HEK293 (cell line): ENCODE measurements around the gene TMEM45A.

Experiments
- CTCF ChIA-PET: fragments of 350-600 bp; formaldehyde crosslinking; extraction: SDS; loops from one replicate; lab custom pipeline; 2021; ENCODE audit warnings: antibody characterized with exemption; lab: Yijun Ruan, JAX
- POLR2A ChIA-PET: fragments of 300-600 bp; formaldehyde crosslinking; extraction: SDS; loops from one replicate; lab custom pipeline; 2020; ENCODE audit warnings: antibody characterized with exemption, inconsistent platforms; lab: Yijun Ruan, JAX
- H3K27ac ChIP-seq: fragments of 200-500 bp; sonication (Bioruptor generic); 2 replicates; pipeline ENCODE4 v1.5.1; 2014; ENCODE audit warnings: low read depth, low read length, control low read depth, inconsistent platforms; ENCODE audit errors: extremely low read depth
- H3K36me3 ChIP-seq, 2 experiments: fragments of 200-500 bp in 1 of 2; sonication (Bioruptor generic) in 1 of 2; 1 replicate in 1 of 2; 2 replicates in 1 of 2; pipeline ENCODE4 v1.5.1; 2014 to 2017; ENCODE audit warnings: inconsistent platforms in 2 of 2, low read length in 2 of 2; ENCODE audit not compliant: control insufficient read depth in 2 of 2, insufficient read depth in 1 of 2
- H3K4me1 ChIP-seq: fragments of 200-500 bp; sonication (Bioruptor generic); 2 replicates; pipeline ENCODE4 v1.5.1; 2014; ENCODE audit warnings: mild to moderate bottlenecking, low read length, inconsistent platforms; ENCODE audit not compliant: control insufficient read depth, insufficient read depth
- H3K4me3 ChIP-seq: 2 replicates; pipeline ENCODE4 v1.5.1; 2011; ENCODE audit warnings: low read depth, mild to moderate bottlenecking, control low read depth, low read length, moderate library complexity
- H3K9me3 ChIP-seq: fragments of 200-500 bp; sonication (Bioruptor generic); 2 replicates; pipeline ENCODE4 v1.5.1; 2014; ENCODE audit warnings: low read depth, low read length, inconsistent platforms; ENCODE audit not compliant: control insufficient read depth, insufficient read depth
- FEZF1 ChIP-seq: fragments of 450-650 bp; formaldehyde crosslinking; IDR thresholded peaks from 2 replicates; pipeline ENCODE4 v1.5.1; 2016; ENCODE audit warnings: missing biosample characterization, missing genetic modification characterization
- GLI2 ChIP-seq: fragments of 450-650 bp; formaldehyde crosslinking; IDR thresholded peaks from 2 replicates; pipeline ENCODE4; 2017; ENCODE audit warnings: missing biosample characterization, missing genetic modification characterization, low read depth, borderline replicate concordance
- GLIS1 ChIP-seq: fragments of 450-650 bp; formaldehyde crosslinking; IDR thresholded peaks from 2 replicates; pipeline ENCODE4 v1.5.1; 2016; ENCODE audit warnings: missing biosample characterization, missing genetic modification characterization
- KLF8 ChIP-seq: fragments of 450-650 bp; formaldehyde crosslinking; IDR thresholded peaks from 2 replicates; pipeline ENCODE4 v1.5.1; 2016; ENCODE audit warnings: missing biosample characterization, missing genetic modification characterization
- OVOL3 ChIP-seq: fragments of 450-650 bp; formaldehyde crosslinking; IDR thresholded peaks from 2 replicates; pipeline ENCODE4 v1.5.1; 2016; ENCODE audit warnings: missing biosample characterization, missing genetic modification characterization
- SP2 ChIP-seq: fragments of 450-650 bp; formaldehyde crosslinking; IDR thresholded peaks from 2 replicates; pipeline ENCODE4 v1.5.1; 2016; ENCODE audit warnings: missing biosample characterization, missing genetic modification characterization
- ZFP41 ChIP-seq: fragments of 450-650 bp; formaldehyde crosslinking; IDR thresholded peaks from 2 replicates; pipeline ENCODE4 v1.5.1; 2016; ENCODE audit warnings: missing biosample characterization, missing genetic modification characterization, borderline replicate concordance
- ZNF10 ChIP-seq: fragments of 450-650 bp; formaldehyde crosslinking; IDR thresholded peaks from 2 replicates; pipeline ENCODE4 v1.5.1; 2017; ENCODE audit warnings: missing biosample characterization, missing genetic modification characterization
- ZNF112 ChIP-seq: fragments of 450-650 bp; formaldehyde crosslinking; IDR thresholded peaks from 2 replicates; pipeline ENCODE4 v1.5.0; 2017; ENCODE audit warnings: missing biosample characterization, missing genetic modification characterization
- ZNF146 ChIP-seq: fragments of 450-650 bp; formaldehyde crosslinking; IDR thresholded peaks from 2 replicates; pipeline ENCODE4 v1.5.1; 2016; ENCODE audit warnings: missing biosample characterization, missing genetic modification characterization
- ZNF169 ChIP-seq: fragments of 450-650 bp; formaldehyde crosslinking; IDR thresholded peaks from 2 replicates; pipeline ENCODE4 v1.5.1; 2016; ENCODE audit warnings: missing biosample characterization, missing genetic modification characterization
- ZNF2 ChIP-seq: fragments of 450-650 bp; formaldehyde crosslinking; IDR thresholded peaks from 2 replicates; pipeline ENCODE4 v1.5.1; 2016; ENCODE audit warnings: missing biosample characterization, missing genetic modification characterization
- ZNF335 ChIP-seq: fragments of 450-650 bp; formaldehyde crosslinking; conservative IDR thresholded peaks from 2 replicates; pipeline ENCODE4 v1.5.1; 2016; ENCODE audit warnings: missing biosample characterization, missing genetic modification characterization
- ZNF585B ChIP-seq: fragments of 450-650 bp; formaldehyde crosslinking; IDR thresholded peaks from 2 replicates; pipeline ENCODE4 v1.5.1; 2016; ENCODE audit warnings: missing biosample characterization, missing genetic modification characterization
- ZNF747 ChIP-seq: fragments of 450-650 bp; formaldehyde crosslinking; IDR thresholded peaks from 2 replicates; pipeline ENCODE4 v1.5.1; 2016; ENCODE audit warnings: missing biosample characterization, missing genetic modification characterization
- ZNF776 ChIP-seq: fragments of 450-650 bp; formaldehyde crosslinking; IDR thresholded peaks from 2 replicates; pipeline ENCODE4 v1.5.0; 2017; ENCODE audit warnings: missing biosample characterization, missing genetic modification characterization, borderline replicate concordance
- ZNF777 ChIP-seq: fragments of 450-650 bp; formaldehyde crosslinking; IDR thresholded peaks from 2 replicates; pipeline ENCODE4 v1.5.1; 2017; ENCODE audit warnings: missing biosample characterization, missing genetic modification characterization, borderline replicate concordance
- TF ChIP-seq, protein P1 (sequence below): fragments of 450-650 bp; formaldehyde crosslinking; IDR thresholded peaks from 2 replicates; pipeline ENCODE4 v1.5.1; 2016; ENCODE audit warnings: missing biosample characterization, missing genetic modification characterization
- TF ChIP-seq, protein P2 (sequence below): fragments of 450-650 bp; formaldehyde crosslinking; IDR thresholded peaks from 2 replicates; pipeline ENCODE4 v1.5.1; 2016; ENCODE audit warnings: missing biosample characterization, missing genetic modification characterization
- TF ChIP-seq, protein P3 (sequence below): fragments of 450-650 bp; formaldehyde crosslinking; IDR thresholded peaks from 2 replicates; pipeline ENCODE4 v1.5.1; 2016; ENCODE audit warnings: missing biosample characterization, missing genetic modification characterization
- TF ChIP-seq, protein P4 (sequence below): sonication (generic); formaldehyde crosslinking; IDR thresholded peaks from 2 replicates; pipeline ENCODE4 v1.8.1; 2022; ENCODE audit warnings: mild to moderate bottlenecking, moderate library complexity, missing genetic modification reagents
- TF ChIP-seq, protein P5 (sequence below): fragments of 450-650 bp; formaldehyde crosslinking; IDR thresholded peaks from 2 replicates; pipeline ENCODE4 v1.5.1; 2017; ENCODE audit warnings: missing biosample characterization, missing genetic modification characterization
- TF ChIP-seq, protein P6 (sequence below): fragments of 450-650 bp; formaldehyde crosslinking; IDR thresholded peaks from 2 replicates; pipeline ENCODE4 v1.5.1; 2016; ENCODE audit warnings: missing biosample characterization, missing genetic modification characterization

TMEM45A gene

DNA sequence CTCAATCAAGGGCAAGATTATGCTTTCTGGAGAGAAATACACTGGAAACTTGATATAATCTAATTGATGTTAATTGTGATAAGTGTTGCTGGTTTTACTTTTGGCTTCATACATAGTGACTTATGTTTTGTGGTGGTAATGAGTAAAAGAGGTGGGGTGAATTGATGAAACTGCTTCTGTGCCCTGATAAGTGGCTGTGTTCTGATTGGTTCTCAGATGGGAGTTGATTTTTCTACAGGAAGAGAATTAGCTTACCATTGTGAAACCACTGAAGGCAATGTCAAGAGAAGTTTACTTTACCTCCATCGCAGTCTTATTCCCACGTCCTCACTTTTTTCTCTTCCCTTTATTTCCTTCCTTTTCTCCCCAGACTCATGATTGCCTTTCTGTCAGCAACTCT lies 23.8 kb downstream of the TMEM45A start:
- ChIA-PET POLR2A (no interaction called here), CTCF (no interaction called here)
- no peaks in the 10 kb centered on the region for H3K4me1 ChIP-seq
- TF ChIP-seq, protein P1, sequence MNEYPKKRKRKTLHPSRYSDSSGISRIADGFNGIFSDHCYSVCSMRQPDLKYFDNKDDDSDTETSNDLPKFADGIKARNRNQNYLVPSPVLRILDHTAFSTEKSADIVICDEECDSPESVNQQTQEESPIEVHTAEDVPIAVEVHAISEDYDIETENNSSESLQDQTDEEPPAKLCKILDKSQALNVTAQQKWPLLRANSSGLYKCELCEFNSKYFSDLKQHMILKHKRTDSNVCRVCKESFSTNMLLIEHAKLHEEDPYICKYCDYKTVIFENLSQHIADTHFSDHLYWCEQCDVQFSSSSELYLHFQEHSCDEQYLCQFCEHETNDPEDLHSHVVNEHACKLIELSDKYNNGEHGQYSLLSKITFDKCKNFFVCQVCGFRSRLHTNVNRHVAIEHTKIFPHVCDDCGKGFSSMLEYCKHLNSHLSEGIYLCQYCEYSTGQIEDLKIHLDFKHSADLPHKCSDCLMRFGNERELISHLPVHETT: no peak
- TF ChIP-seq, protein P2, sequence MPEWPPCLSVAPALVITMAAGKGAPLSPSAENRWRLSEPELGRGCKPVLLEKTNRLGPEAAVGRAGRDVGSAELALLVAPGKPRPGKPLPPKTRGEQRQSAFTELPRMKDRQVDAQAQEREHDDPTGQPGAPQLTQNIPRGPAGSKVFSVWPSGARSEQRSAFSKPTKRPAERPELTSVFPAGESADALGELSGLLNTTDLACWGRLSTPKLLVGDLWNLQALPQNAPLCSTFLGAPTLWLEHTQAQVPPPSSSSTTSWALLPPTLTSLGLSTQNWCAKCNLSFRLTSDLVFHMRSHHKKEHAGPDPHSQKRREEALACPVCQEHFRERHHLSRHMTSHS (tag by site-specific recombination): no peak
- TF ChIP-seq ZNF169 (tag by site-specific recombination): no peak
- no peak overlapping the region for H3K4me3 ChIP-seq
- H3K36me3 ChIP-seq: no peaks in the 10 kb centered on the region
- no peak overlapping the region for H3K27ac ChIP-seq
- no peaks in the 10 kb centered on the region for H3K9me3 ChIP-seq

DNA sequence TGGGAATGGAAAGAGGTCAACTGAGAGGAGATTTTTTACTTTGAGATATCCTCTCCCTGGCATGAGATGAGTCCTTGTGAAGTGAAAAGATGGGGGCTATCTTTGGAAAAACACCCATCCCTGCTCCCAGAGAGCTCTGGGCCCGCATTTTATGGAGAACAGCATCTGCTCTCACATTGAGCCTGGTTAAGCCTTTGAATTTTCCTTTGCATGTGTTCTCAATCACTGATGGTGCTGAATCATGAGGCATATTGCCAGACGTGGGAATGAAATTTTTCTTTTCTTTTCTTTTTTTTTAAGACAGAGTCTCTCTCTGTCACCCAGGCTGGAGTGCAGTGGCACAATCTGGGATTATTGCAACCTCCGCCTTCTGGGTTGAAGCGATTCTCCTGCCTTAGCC lies 24.4 kb downstream of the TMEM45A start:
- ChIA-PET CTCF (no interaction called here), POLR2A (no interaction called here)
- Histone ChIP-seq H3K4me3 (no peak overlapping the region), H3K9me3 (no peaks in the 10 kb centered on the region), H3K27ac (no peak overlapping the region), H3K4me1 (no peaks in the 10 kb centered on the region), H3K36me3 (no peaks in the 10 kb centered on the region)
- TF ChIP-seq ZFP41 (tag by site-specific recombination): no peak
- no peak for TF ChIP-seq ZNF747
- TF ChIP-seq ZNF2 (tag by site-specific recombination): no peak
- no peak for TF ChIP-seq ZNF146 (tag by site-specific recombination)
- TF ChIP-seq, protein P3, sequence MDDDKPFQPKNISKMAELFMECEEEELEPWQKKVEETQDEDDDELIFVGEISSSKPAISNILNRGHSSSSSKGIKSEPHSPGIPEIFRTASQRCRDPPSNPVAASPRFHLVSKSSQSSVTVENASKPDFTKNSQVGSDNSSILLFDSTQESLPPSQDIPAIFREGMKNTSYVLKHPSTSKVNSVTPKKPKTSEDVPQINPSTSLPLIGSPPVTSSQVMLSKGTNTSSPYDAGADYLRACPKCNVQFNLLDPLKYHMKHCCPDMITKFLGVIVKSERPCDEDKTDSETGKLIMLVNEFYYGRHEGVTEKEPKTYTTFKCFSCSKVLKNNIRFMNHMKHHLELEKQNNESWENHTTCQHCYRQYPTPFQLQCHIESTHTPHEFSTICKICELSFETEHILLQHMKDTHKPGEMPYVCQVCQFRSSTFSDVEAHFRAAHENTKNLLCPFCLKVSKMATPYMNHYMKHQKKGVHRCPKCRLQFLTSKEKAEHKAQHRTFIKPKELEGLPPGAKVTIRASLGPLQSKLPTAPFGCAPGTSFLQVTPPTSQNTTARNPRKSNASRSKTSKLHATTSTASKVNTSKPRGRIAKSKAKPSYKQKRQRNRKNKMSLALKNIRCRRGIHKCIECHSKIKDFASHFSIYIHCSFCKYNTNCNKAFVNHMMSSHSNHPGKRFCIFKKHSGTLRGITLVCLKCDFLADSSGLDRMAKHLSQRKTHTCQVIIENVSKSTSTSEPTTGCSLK (tag by site-specific recombination): no peak
- TF ChIP-seq KLF8: no peak
- no peak for TF ChIP-seq FEZF1 (tag by site-specific recombination)
- no peak for TF ChIP-seq ZNF777
- no peak for TF ChIP-seq ZNF112 (tag by site-specific recombination)
- TF ChIP-seq ZNF585B (tag by site-specific recombination): no peak
- no peak for TF ChIP-seq SP2 (tag by site-specific recombination)

DNA sequence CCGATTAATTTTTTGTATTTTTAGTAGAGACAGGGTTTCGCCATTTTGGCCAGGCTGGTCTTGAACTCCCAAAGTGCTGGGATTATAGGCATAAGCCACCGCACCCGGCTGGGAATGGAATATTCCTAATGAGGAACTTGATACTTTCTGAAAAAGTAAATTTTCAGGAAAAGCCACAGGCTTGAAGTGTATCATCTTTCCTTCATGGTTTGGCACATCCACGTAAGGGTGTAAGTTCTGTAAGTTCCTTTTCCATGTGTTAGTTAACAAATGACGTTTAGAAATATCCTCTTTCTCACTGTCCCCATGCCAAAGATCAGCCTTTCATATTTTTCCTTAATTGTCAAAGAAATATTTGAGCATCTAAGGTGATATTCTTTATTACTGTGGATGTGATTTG lies 24.9 kb downstream of the TMEM45A start:
- TF ChIP-seq ZNF335: no peak
- no peak for TF ChIP-seq ZNF10
- TF ChIP-seq, protein P4, sequence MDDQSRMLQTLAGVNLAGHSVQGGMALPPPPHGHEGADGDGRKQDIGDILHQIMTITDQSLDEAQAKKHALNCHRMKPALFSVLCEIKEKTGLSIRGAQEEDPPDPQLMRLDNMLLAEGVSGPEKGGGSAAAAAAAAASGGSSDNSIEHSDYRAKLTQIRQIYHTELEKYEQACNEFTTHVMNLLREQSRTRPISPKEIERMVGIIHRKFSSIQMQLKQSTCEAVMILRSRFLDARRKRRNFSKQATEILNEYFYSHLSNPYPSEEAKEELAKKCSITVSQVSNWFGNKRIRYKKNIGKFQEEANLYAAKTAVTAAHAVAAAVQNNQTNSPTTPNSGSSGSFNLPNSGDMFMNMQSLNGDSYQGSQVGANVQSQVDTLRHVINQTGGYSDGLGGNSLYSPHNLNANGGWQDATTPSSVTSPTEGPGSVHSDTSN: no peak
- no peak for TF ChIP-seq GLI2 (tag by site-specific recombination)
- no peak for TF ChIP-seq OVOL3 (tag by site-specific recombination)
- TF ChIP-seq, protein P5, sequence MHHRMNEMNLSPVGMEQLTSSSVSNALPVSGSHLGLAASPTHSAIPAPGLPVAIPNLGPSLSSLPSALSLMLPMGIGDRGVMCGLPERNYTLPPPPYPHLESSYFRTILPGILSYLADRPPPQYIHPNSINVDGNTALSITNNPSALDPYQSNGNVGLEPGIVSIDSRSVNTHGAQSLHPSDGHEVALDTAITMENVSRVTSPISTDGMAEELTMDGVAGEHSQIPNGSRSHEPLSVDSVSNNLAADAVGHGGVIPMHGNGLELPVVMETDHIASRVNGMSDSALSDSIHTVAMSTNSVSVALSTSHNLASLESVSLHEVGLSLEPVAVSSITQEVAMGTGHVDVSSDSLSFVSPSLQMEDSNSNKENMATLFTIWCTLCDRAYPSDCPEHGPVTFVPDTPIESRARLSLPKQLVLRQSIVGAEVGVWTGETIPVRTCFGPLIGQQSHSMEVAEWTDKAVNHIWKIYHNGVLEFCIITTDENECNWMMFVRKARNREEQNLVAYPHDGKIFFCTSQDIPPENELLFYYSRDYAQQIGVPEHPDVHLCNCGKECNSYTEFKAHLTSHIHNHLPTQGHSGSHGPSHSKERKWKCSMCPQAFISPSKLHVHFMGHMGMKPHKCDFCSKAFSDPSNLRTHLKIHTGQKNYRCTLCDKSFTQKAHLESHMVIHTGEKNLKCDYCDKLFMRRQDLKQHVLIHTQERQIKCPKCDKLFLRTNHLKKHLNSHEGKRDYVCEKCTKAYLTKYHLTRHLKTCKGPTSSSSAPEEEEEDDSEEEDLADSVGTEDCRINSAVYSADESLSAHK: no peak
- TF ChIP-seq GLIS1 (tag by site-specific recombination): no peak
- TF ChIP-seq, protein P6, sequence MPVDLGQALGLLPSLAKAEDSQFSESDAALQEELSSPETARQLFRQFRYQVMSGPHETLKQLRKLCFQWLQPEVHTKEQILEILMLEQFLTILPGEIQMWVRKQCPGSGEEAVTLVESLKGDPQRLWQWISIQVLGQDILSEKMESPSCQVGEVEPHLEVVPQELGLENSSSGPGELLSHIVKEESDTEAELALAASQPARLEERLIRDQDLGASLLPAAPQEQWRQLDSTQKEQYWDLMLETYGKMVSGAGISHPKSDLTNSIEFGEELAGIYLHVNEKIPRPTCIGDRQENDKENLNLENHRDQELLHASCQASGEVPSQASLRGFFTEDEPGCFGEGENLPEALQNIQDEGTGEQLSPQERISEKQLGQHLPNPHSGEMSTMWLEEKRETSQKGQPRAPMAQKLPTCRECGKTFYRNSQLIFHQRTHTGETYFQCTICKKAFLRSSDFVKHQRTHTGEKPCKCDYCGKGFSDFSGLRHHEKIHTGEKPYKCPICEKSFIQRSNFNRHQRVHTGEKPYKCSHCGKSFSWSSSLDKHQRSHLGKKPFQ (tag by site-specific recombination): no peak
- TF ChIP-seq ZNF776 (tag by site-specific recombination): no peak

More for the DNA sequence above, 24.9 kb downstream of the TMEM45A start:
- POLR2A ChIA-PET: no interaction called here
- H3K27ac ChIP-seq: no peak overlapping the region
- H3K4me3 ChIP-seq: no peak overlapping the region
- H3K36me3 ChIP-seq: no peaks in the 10 kb centered on the region
- CTCF ChIA-PET: no interaction called here
- no peaks in the 10 kb centered on the region for H3K4me1 ChIP-seq
- no peaks in the 10 kb centered on the region for H3K9me3 ChIP-seq
